ENCODE results near the gene FARP1. TPM values are rescaled to one million over a fixed set of nuclear protein-coding genes. Genes with fewer than 3 reads are reported as not detected.

FARP1 gene
- total and polyA plus RNA-seq, 2 of the 8 experiments (the other 6 are each of a cell fraction or from before 2014, with no cell fraction given), result 24.7 to 104 TPM

- Histone ChIP-seq H3K23ac (ENCODE audit: insufficient read length) (no peak overlapping the region), H3K9me3 (ENCODE audit: insufficient read depth in 2 of 2, low read depth in 1 of 2, low read length in 1 of 2) (no peaks in the 10 kb centered on the region), H3K4me1 (replicated peaks in 1 of 4; ENCODE audit: control insufficient read depth in 3 of 4, insufficient read depth in 4 of 4, low read length in 3 of 4) (peaks cover 2 to 8% (median 4%) of the 10 kb centered on the region in 4 experiments; a peak in 6 of 7 replicates), H4K8ac (ENCODE audit: extremely low read depth, insufficient read depth, low read length) (no peak overlapping the region), H3K9ac (replicated peaks in 1 of 4; ENCODE audit: extremely low read depth in 1 of 4, low read depth in 3 of 4, low read length in 3 of 4) (no peak overlapping the region), H2BK15ac (ENCODE audit: low read length) (no peak overlapping the region), H3K79me1 (ENCODE audit: low read depth, low read length) (peaks cover 8% of the 10 kb centered on the region), H3K14ac (ENCODE audit: insufficient read length) (no peak overlapping the region), H2AFZ (ENCODE audit: low read length) (no peak overlapping the region), H3K27ac (ENCODE audit: low read depth, low read length) (no peak overlapping the region), H3K4ac (replicated peaks; ENCODE audit: insufficient read length, low read depth, low read length) (no peak overlapping the region), H3K36me3 (ENCODE audit: control insufficient read depth in 2 of 4, insufficient read depth in 4 of 4, low read length in 3 of 4) (no peaks in the 10 kb centered on the region; a peak in 1 of 8 replicates), H3K27me3 (replicated peaks in 1 of 4; ENCODE audit: control insufficient read depth in 3 of 4, extremely low read depth in 1 of 4, insufficient read depth in 3 of 4, low read length in 3 of 4) (no peaks in the 10 kb centered on the region), H3K4me2 (ENCODE audit: insufficient read depth in 1 of 2, low read depth in 2 of 2, low read length in 2 of 2) (no peak overlapping the region), H2BK5ac (ENCODE audit: low read depth, low read length) (no peak overlapping the region), H4K20me1 (replicated peaks in 1 of 2; ENCODE audit: control insufficient read depth in 1 of 2, insufficient read depth in 2 of 2, low read length in 2 of 2) (no peaks in the 10 kb centered on the region), H3K56ac (replicated peaks; ENCODE audit: insufficient read length, low read depth, low read length) (no peak overlapping the region), H2AK5ac (ENCODE audit: low read depth, low read length) (peak overlapping the region; percentile 70; the same call in 1 of the 2 replicates), H2BK20ac (ENCODE audit: low read length) (no peak overlapping the region), H3K18ac (ENCODE audit: extremely low read depth, low read length) (no peak overlapping the region), H3K79me2 (ENCODE audit: control insufficient read depth in 1 of 2, insufficient read depth in 2 of 2, low read length in 2 of 2) (peaks cover 0 to 37% of the 10 kb centered on the region in 2 experiments; a peak in 2 of 4 replicates), H2BK12ac (ENCODE audit: low read depth, low read length) (no peak overlapping the region), H4K5ac (ENCODE audit: insufficient read length, low read depth, low read length) (no peak overlapping the region), H2BK120ac (replicated peaks; ENCODE audit: low read depth, low read length) (no peak overlapping the region), H4K91ac (replicated peaks; ENCODE audit: insufficient read length, low read length) (no peak overlapping the region), H3K4me3 (ENCODE audit: extremely low read depth in 1 of 4, insufficient read depth in 2 of 4, low read depth in 3 of 4, low read length in 4 of 4) (no peak overlapping the region), H3K23me2 (ENCODE audit: low read depth, low read length) (no peaks in the 10 kb centered on the region; the same call in none of the 2 replicates)
- DNase-seq (ENCODE audit: low read depth in 1 of 2, low spot score in 2 of 2), result no peak
- peak; percentile 42 for FAIRE-seq
- POLR2A ChIA-PET (ENCODE audit: partially characterized antibody), result interaction anchor here (0.6 kb wide), 1 partner anchor 92 kb away, joined by 3 read pairs; no protein-coding TSS in a partner anchor
- 93% methylated on average over 6 of the region's 6 CpGs; no CpG with 5 or more reads in 1 of the 2 experiments for WGBS, 2 experiments (ENCODE audit: extremely low coverage in 1 of 2, insufficient coverage in 1 of 2, insufficient read length in 1 of 2, insufficient replicate concordance in 2 of 2, low coverage in 1 of 2, low lambda C conversion rate in 2 of 2, missing lambda C conversion rate in 1 of 2)
- CTCF ChIA-PET (ENCODE audit: partially characterized antibody), result interaction anchor here (0.6 to 1.4 kb wide), 4 partner anchors 17 to 206 kb away, joined by 3 to 4 read pairs (median 3); no protein-coding TSS in a partner anchor
- TF ChIP-seq RNF2 (IDR thresholded peaks at IDR 0.05; ENCODE audit: borderline replicate concordance, low read depth, low read length, missing control alignments, poor library complexity, severe bottlenecking) (no peak), MAFK (IDR thresholded peaks at IDR 0.05; ENCODE audit: low read depth, low read length) (no peak), POLR2A (IDR thresholded peaks at IDR 0.05; ENCODE audit: control extremely low read depth in 1 of 2, low read depth in 2 of 2, low read length in 2 of 2) (no peak), SIRT6 (IDR thresholded peaks at IDR 0.05; ENCODE audit: low read length) (no peak), ATF2 (IDR thresholded peaks at IDR 0.05; ENCODE audit: low read length) (no peak), CTBP2 (IDR thresholded peaks at IDR 0.05; ENCODE audit: borderline replicate concordance, insufficient read depth, insufficient read length, low read length) (no peak), KDM5A (IDR thresholded peaks at IDR 0.05; ENCODE audit: low read length) (no peak), TAF1 (IDR thresholded peaks at IDR 0.05; ENCODE audit: low read depth, low read length) (no peak), NANOG (IDR thresholded peaks at IDR 0.05; ENCODE audit: insufficient read depth, low read depth, low read length, poor library complexity, severe bottlenecking) (no peak), NRF1 (IDR thresholded peaks at IDR 0.05; ENCODE audit: low read depth, low read length) (no peak), SP1 (IDR thresholded peaks at IDR 0.05; ENCODE audit: low read depth, low read length) (no peak)
Observed at GRCh38 chr13:98261165-98261702, 118.3 kb downstream of the FARP1 start.

Data from H1 (cell line).